CD4-positive, alpha-beta T cell treated with Interleukin-10 for 1 hour (primary cell): ENCODE measurements around the gene PACS1.

Experiments used
- DNase-seq: peaks from one replicate; pipeline ENCODE4 v3.0.0-alpha.2; 2020

PACS1 gene

GRCh38 chr11:66146074-66146473 lies 76.0 kb downstream of the PACS1 start:
- DNase-seq: no peak

- no peak for DNase-seq
Measured at GRCh38 chr11:66146940-66147339, 76.9 kb downstream of the PACS1 start.

- no peak for DNase-seq
Measured at GRCh38 chr11:66150140-66150539, 80.1 kb downstream of the PACS1 start.

GRCh38 chr11:66150725-66151124 lies 80.7 kb downstream of the PACS1 start:
- DNase-seq: no peak

- DNase-seq: no peak
Measured at GRCh38 chr11:66151273-66151672, 81.2 kb downstream of the PACS1 start.

- no peak for DNase-seq
Measured at GRCh38 chr11:66154109-66154508, 84.0 kb downstream of the PACS1 start.

- no peak for DNase-seq
Measured at GRCh38 chr11:66155387-66156073, 85.5 kb downstream of the PACS1 start.

GRCh38 chr11:66157182-66157864 lies 87.3 kb downstream of the PACS1 start:
- DNase-seq: no peak

- DNase-seq: no peak
Measured at GRCh38 chr11:66158156-66158555, 88.1 kb downstream of the PACS1 start.

- no peak for DNase-seq
Measured at GRCh38 chr11:66159324-66159984, 89.4 kb downstream of the PACS1 start.

- DNase-seq: no peak
Measured at GRCh38 chr11:66160709-66161108, 90.6 kb downstream of the PACS1 start.

- DNase-seq: no peak
Measured at GRCh38 chr11:66168289-66168688, 98.2 kb downstream of the PACS1 start.

- DNase-seq: no peak
Measured at GRCh38 chr11:66172146-66172545, 102.1 kb downstream of the PACS1 start.

- DNase-seq: no peak
Measured at GRCh38 chr11:66176650-66177049, 106.6 kb downstream of the PACS1 start.

GRCh38 chr11:66178183-66178582 lies 108.1 kb downstream of the PACS1 start:
- DNase-seq: no peak

- no peak for DNase-seq
Measured at GRCh38 chr11:66178871-66179270, 108.8 kb downstream of the PACS1 start.

GRCh38 chr11:66181632-66182315 lies 111.7 kb downstream of the PACS1 start:
- DNase-seq: no peak

- peak; percentile 63 for DNase-seq
Measured at GRCh38 chr11:66183494-66184048, 113.5 kb downstream of the PACS1 start.

GRCh38 chr11:66184728-66185127 lies 114.7 kb downstream of the PACS1 start:
- no peak for DNase-seq

GRCh38 chr11:66186470-66186869 lies 116.4 kb downstream of the PACS1 start:
- DNase-seq: no peak

GRCh38 chr11:66187453-66187852 lies 117.4 kb downstream of the PACS1 start:
- no peak for DNase-seq

GRCh38 chr11:66188580-66188979 lies 118.5 kb downstream of the PACS1 start:
- no peak for DNase-seq

- DNase-seq: no peak
Measured at GRCh38 chr11:66189031-66189745, 119.1 kb downstream of the PACS1 start.
